HAP-1 (cell line): ENCODE measurements around the gene MLC1.

Source experiments
- DNase-seq, 2 experiments: peaks; one replicate each; pipeline ENCODE4 v3.0.0-alpha.2; 2016 to 2020; ENCODE audit warnings: low spot score in 2 of 2
- H3K27me3 ChIP-seq: fragments of 250-450 bp; sonication (Bioruptor Pico); 2 replicates; pipeline ENCODE4 v1.5.1; 2020; ENCODE audit warnings: low read depth, mild to moderate bottlenecking, moderate library complexity
- H3K36me3 ChIP-seq: fragments of 250-450 bp; sonication (Bioruptor Pico); replicated peaks from 2 replicates; pipeline ENCODE4 v1.5.1; 2020; ENCODE audit warnings: mild to moderate bottlenecking
- H3K4me1 ChIP-seq: fragments of 250-450 bp; sonication (Bioruptor Pico); 2 replicates; pipeline ENCODE4 v1.5.1; 2020; ENCODE audit warnings: mild to moderate bottlenecking
- H3K4me3 ChIP-seq: fragments of 250-450 bp; sonication (Bioruptor Pico); 2 replicates; pipeline ENCODE4 v1.5.1; 2020; ENCODE audit warnings: mild to moderate bottlenecking, moderate library complexity
- H3K9me3 ChIP-seq: fragments of 250-450 bp; sonication (Bioruptor Pico); 2 replicates; pipeline ENCODE4 v1.5.1; 2020; ENCODE audit warnings: mild to moderate bottlenecking, moderate library complexity
- in situ Hi-C: fragments of 300-500 bp; cut with MboI; formaldehyde crosslinking; loops from 3 replicates; pipeline ENCODE4 v1.14.3; 2020; ENCODE audit warnings: low sequenced_read_pairs, inconsistent platforms, mixed read lengths

Gene MLC1

GRCh38 chr22:50025993-50026392, 59.2 kb downstream of the MLC1 start:
- peaks cover 15% of the 10 kb centered on the region for H3K27me3 ChIP-seq
- H3K9me3 ChIP-seq, result no peaks in the 10 kb centered on the region
- in situ Hi-C loops, result no loop called here
- no peak overlapping the region for H3K4me3 ChIP-seq
- DNase-seq, result no peak
- H3K4me1 ChIP-seq, result no peaks in the 10 kb centered on the region; the same call in 1 of the 2 replicates
- no peaks in the 10 kb centered on the region for H3K36me3 ChIP-seq

- Histone ChIP-seq H3K36me3 (no peaks in the 10 kb centered on the region), H3K27me3 (peaks cover 20% of the 10 kb centered on the region), H3K9me3 (peaks cover 2% of the 10 kb centered on the region; the same call in 1 of the 2 replicates), H3K4me3 (no peak overlapping the region), H3K4me1 (no peaks in the 10 kb centered on the region)
- in situ Hi-C loops, result no loop called here
- DNase-seq, result no peak
These were observed 62.9 kb downstream of the MLC1 start for GRCh38 chr22:50022171-50022819.

- in situ Hi-C loops, result no loop called here
- Histone ChIP-seq H3K27me3 (peaks cover 19% of the 10 kb centered on the region), H3K4me1 (no peaks in the 10 kb centered on the region), H3K4me3 (no peak overlapping the region), H3K9me3 (peaks cover 2% of the 10 kb centered on the region; the same call in 1 of the 2 replicates), H3K36me3 (no peaks in the 10 kb centered on the region)
- no peak for DNase-seq
These were observed 64.6 kb downstream of the MLC1 start for GRCh38 chr22:50020606-50021005.

- DNase-seq, result no peak
- Histone ChIP-seq H3K9me3 (peaks cover 2% of the 10 kb centered on the region; the same call in 1 of the 2 replicates), H3K4me3 (no peak overlapping the region), H3K36me3 (no peaks in the 10 kb centered on the region), H3K27me3 (peaks cover 20% of the 10 kb centered on the region), H3K4me1 (no peaks in the 10 kb centered on the region)
- in situ Hi-C loops, result no loop called here
These were observed 65.9 kb downstream of the MLC1 start for GRCh38 chr22:50019316-50019715.

GRCh38 chr22:50018608-50019285, 66.5 kb downstream of the MLC1 start:
- Histone ChIP-seq H3K27me3 (peaks cover 23% of the 10 kb centered on the region), H3K4me1 (no peaks in the 10 kb centered on the region), H3K36me3 (no peaks in the 10 kb centered on the region), H3K4me3 (no peak overlapping the region), H3K9me3 (peaks cover 2% of the 10 kb centered on the region; the same call in 1 of the 2 replicates)
- in situ Hi-C loops, result no loop called here
- no peak for DNase-seq

- Histone ChIP-seq H3K4me1 (no peaks in the 10 kb centered on the region), H3K36me3 (no peaks in the 10 kb centered on the region), H3K27me3 (peaks cover 23% of the 10 kb centered on the region), H3K9me3 (peaks cover 2% of the 10 kb centered on the region; the same call in 1 of the 2 replicates), H3K4me3 (no peak overlapping the region)
- in situ Hi-C loops, result no loop called here
- no peak for DNase-seq
These were observed 67.5 kb downstream of the MLC1 start for GRCh38 chr22:50017701-50018224.

GRCh38 chr22:50016988-50017700, 68.1 kb downstream of the MLC1 start:
- Histone ChIP-seq H3K27me3 (peaks cover 23% of the 10 kb centered on the region), H3K4me1 (no peaks in the 10 kb centered on the region), H3K4me3 (no peak overlapping the region), H3K36me3 (no peaks in the 10 kb centered on the region), H3K9me3 (peaks cover 2% of the 10 kb centered on the region; the same call in 1 of the 2 replicates)
- in situ Hi-C loops, result no loop called here
- no peak for DNase-seq

- Histone ChIP-seq H3K4me3 (no peak overlapping the region), H3K9me3 (peaks cover 2% of the 10 kb centered on the region; the same call in 1 of the 2 replicates), H3K4me1 (no peaks in the 10 kb centered on the region), H3K36me3 (no peaks in the 10 kb centered on the region), H3K27me3 (peaks cover 28% of the 10 kb centered on the region)
- DNase-seq, result no peak
- in situ Hi-C loops, result no loop called here
These were observed 68.8 kb downstream of the MLC1 start for GRCh38 chr22:50016308-50016987.

GRCh38 chr22:50015451-50016307, 69.5 kb downstream of the MLC1 start:
- Histone ChIP-seq H3K9me3 (peaks cover 2% of the 10 kb centered on the region; the same call in 1 of the 2 replicates), H3K27me3 (peaks cover 31% of the 10 kb centered on the region), H3K4me1 (no peaks in the 10 kb centered on the region), H3K4me3 (no peak overlapping the region), H3K36me3 (no peaks in the 10 kb centered on the region)
- no peak for DNase-seq
- in situ Hi-C loops, result no loop called here

- H3K9me3 ChIP-seq, result peaks cover 2% of the 10 kb centered on the region; the same call in 1 of the 2 replicates
- no peak for DNase-seq
- peaks cover 31% of the 10 kb centered on the region for H3K27me3 ChIP-seq
- in situ Hi-C loops, result no loop called here
- H3K36me3 ChIP-seq, result no peaks in the 10 kb centered on the region
- H3K4me3 ChIP-seq, result no peak overlapping the region
- no peaks in the 10 kb centered on the region for H3K4me1 ChIP-seq
These were observed 70.4 kb downstream of the MLC1 start for GRCh38 chr22:50014655-50015401.

- DNase-seq, result no peak
These were observed 71.1 kb downstream of the MLC1 start for GRCh38 chr22:50014053-50014501.

More at GRCh38 chr22:50014053-50014501, 71.1 kb downstream of the MLC1 start:
- peaks cover 2% of the 10 kb centered on the region; the same call in 1 of the 2 replicates for H3K9me3 ChIP-seq
- H3K27me3 ChIP-seq, result peaks cover 31% of the 10 kb centered on the region
- no peaks in the 10 kb centered on the region for H3K36me3 ChIP-seq
- H3K4me3 ChIP-seq, result no peak overlapping the region
- H3K4me1 ChIP-seq, result no peaks in the 10 kb centered on the region
- in situ Hi-C loops, result no loop called here
